ENCODE measurements around the gene TRIM49C. TPM values are rescaled to one million over a fixed set of nuclear protein-coding genes. Genes with fewer than 3 reads are reported as not detected.
"Not testable (repeated sequence)": the region's sequence is repeated elsewhere in the genome, so short reads cannot be mapped to it uniquely, and the experiment has no call there.

Gene TRIM49C, protein sequence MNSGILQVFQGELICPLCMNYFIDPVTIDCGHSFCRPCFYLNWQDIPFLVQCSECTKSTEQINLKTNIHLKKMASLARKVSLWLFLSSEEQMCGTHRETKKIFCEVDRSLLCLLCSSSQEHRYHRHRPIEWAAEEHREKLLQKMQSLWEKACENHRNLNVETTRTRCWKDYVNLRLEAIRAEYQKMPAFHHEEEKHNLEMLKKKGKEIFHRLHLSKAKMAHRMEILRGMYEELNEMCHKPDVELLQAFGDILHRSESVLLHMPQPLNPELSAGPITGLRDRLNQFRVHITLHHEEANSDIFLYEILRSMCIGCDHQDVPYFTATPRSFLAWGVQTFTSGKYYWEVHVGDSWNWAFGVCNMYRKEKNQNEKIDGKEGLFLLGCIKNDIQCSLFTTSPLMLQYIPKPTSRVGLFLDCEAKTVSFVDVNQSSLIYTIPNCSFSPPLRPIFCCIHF
- not detected for total RNA-seq

DNA sequence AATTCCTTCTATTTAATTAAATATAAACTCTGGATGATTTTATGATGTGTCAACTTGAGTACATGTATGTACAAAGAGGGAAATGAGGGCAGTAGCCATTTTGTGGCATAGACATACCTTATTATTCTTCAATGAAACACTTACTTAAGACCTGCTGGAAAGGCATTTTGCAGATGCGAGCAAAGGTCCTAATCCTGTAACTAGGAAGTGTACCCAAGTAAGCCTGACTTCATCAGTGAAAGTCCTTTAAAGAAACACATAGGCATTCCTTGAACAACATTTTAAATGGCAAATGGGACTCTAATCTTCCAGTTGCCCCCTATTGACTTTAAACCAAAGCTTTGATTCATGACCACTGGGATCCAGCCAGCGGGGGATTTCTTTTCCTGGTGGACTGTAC is at the start of gene TRIM49C:
Gene TRIM49C, plus strand, starts transcription at position 301 of the 400 bp plus-strand sequence. CDS start 4,106 bp downstream, outside the sequence.
- DNase-seq (ENCODE audit: low spot score) = not testable (repeated sequence)

DNA sequence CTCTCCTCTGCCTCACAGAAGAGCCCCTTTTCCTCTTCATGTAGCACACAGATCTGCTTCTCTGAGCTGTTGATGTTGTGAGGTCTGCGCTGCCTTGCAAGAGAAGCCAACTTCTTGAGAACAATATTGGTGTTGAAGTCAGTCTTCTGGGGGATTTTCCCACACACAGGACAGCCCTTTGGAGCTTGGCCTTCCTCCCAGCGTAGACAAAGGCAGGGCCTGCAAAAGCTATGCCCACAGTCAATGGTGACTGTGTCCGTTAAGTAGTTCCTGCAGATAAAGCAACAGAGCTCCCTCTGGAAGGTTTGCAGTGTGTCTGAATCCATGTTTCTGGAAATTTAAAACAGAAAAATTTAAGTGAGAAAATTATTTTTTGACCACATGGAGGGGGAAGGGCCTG is 6.7 kb upstream of the TRIM49C start:
- not testable (repeated sequence) for DNase-seq (ENCODE audit: low spot score)

DNA sequence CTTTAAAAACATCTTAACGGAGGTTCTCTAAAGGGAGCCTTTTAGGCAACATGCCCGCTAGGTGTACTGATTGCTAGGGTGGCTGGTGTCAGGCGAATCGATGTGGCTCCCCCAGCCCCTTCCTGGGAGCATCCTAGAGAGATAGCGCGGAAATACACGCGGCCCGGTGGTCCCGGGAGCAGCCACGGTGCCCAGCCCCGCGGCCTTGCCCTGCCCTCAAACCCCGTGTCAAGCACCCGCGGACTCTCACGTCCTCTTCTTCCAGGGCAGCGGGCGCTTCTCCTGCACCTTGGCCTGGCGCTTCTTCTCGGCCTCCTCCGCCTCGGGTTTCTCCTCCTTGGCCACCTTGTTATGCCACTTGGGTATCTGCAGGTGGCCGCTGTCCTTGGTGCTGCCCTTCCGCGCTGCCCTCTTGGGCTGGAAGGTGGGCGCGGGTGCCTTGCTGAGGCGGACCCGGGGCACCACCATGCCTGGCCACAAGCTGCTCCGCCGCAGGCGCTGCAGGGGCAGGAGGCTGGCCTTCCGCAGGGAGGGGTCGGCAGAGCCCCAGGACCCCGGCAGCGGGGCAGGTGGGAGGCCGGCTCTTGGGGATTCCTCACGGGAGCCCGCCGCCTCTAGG is 20.8 kb downstream of the TRIM49C start:
- DNase-seq (ENCODE audit: low spot score) = not testable (repeated sequence)

DNA sequence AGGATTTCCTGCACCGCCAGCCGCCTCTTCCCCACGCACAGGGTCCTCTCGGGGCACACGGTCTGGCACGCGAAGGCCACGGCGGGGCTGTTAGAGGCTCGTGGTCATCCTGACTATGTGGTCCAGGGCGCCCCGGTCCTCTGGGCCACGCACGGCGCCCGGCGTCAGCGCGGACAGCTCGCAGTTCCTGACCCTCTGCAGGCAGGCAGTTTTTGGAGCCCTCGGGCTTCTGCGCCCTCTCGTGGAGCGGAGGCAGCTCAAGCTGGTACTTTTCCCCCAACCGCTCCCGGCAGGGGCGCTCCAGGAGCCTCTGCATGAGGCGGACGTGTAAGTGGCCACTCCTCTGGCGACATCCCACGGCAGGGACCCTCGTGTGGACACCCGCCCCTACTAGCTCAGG is 21.4 kb downstream of the TRIM49C start:
- not testable (repeated sequence) for DNase-seq (ENCODE audit: low spot score)

DNA sequence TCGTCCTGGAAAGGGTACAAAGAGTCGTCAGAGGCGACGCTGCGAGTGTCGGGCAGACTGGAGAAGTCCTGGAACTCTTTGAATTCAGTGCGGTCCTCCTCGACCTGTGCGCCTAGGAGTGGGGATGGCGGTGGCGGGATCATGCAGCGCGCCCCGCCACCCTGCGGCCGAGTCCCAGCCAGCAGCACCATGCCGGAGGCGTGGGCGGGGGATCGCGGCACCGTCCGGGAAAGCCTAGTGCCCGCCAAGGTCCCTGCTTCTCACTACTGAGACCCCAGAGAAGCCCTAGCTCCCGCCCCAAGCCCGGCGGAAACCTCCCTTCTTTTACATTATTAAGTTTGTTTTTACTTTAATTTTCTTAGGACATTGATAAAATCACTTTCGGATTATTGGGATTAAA is 22.6 kb downstream of the TRIM49C start:
- not testable (repeated sequence) for DNase-seq (ENCODE audit: low spot score)

DNA sequence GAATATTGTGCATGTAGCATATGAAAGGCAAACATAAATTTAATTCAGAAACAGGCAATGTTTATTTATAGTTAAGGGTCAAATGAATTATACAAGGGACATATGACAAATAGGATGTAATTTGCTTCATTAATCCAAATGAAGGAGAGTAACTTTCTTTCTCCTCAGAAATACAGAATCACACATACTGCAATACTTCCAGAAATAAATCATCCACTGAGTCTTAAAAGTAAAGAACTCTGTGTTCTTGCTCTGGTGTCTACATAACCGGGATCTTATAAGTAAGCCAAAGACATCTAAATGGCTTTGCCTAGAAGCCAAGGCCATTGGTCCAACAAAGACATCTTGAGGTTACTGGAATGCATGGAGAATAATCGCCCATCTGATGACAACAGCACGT is 54.7 kb downstream of the TRIM49C start, which contains the start of gene UBTFL1:
Gene UBTFL1, plus strand, starts transcription at position 301 of the 400 bp plus-strand sequence. Its CDS starts 0 bp downstream, at position 301.
- not testable (repeated sequence) for DNase-seq (ENCODE audit: low spot score)

DNA sequence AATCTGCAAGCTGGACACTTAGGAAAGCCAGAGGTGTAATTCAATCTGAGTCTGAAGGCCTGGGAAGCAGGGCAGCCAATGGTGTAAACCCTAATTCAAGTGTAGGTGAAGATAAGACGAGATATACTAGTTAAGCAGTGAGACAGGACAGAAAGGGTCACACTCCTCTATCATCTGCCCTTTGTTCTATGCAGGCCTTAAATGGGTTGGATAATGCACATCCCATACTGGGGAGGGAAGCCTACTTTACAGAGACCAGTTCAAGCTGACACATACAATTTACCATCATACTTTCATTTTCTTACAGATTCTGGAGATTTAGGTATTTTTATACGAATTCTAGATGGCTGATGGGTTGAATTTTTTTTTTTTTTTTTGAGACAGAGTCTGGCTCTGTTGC is 57.8 kb downstream of the TRIM49C start:
- DNase-seq (ENCODE audit: low spot score) = not testable (repeated sequence)

Other genes starting within 250 kb of the TRIM49C start
- gene TRIM49, start 222.5 kb upstream of the TRIM49C start, total RNA-seq = not detected
- gene TRIM64B, start 152.6 kb upstream of the TRIM49C start, total RNA-seq = not detected
- gene TRIM49D1, start 108.9 kb upstream of the TRIM49C start, total RNA-seq = not detected
- not detected for gene TRIM49D2, start 107.0 kb upstream of the TRIM49C start, total RNA-seq
- not detected for gene TRIM64, start 65.1 kb upstream of the TRIM49C start, total RNA-seq
- gene UBTFL1, start 54.8 kb downstream of the TRIM49C start, total RNA-seq = not detected
- 0.95 TPM for gene NAALAD2, start 103.6 kb downstream of the TRIM49C start, total RNA-seq
- gene CHORDC1, start 191.9 kb downstream of the TRIM49C start, total RNA-seq = 33.3 TPM

Measured in mucosa of gallbladder (tissue), 1 donor.